ENCODE measurements around the gene SULT4A1.

GRCh38 chr22:43817402-43817801 is 44.9 kb downstream of the SULT4A1 start:
- TF ChIP-seq CTCF (IDR thresholded peaks at IDR 0.05; ENCODE audit: borderline replicate concordance, extremely low read depth, low read length, poor library complexity, severe bottlenecking): no peak
- no peak for TF ChIP-seq EZH2 (IDR thresholded peaks at IDR 0.05; ENCODE audit: borderline replicate concordance, low read depth, low read length, severe bottlenecking)

Data from DND-41 (cell line).